ENCODE data around the gene LEFTY1.

DNA sequence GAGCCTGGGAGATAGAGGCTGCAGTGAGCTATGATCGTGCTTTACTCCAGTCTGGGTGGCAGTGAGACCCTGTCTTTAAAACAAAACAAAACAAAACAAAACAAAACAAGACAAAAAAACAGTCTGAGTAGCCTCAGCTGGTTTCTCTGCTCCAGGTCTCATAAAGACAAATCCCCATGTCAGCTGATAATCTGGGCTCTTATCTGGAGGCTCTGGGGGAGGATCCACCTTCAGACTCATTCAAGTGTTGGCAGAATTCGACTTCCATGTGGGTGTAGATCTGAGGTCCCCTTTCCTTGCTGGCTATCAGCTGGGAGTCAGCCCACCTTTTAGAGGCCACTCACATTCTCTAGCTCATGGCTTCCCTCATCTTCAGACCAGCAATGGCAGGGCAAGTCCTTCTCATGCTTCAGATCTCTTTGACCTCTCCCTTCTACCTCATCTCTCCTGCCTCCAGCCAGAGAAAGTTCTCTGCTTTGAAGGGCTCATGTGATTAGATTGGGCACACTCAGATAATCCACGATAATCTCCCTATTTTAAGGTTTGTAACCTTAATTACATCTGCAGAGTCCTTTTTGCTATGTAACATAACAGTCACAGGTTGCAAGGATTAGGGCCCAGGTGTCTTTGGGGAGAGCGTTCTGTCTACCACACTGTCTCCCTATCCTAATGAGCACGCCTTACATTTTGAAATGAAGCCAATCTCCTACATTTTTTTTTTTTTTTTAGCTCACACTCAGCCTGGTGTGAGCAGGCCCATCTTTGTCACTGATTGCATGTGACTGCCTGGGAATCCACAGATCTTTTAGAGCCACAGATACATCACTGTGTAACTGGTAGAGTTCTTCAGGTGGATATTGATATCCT is 42.6 kb upstream of the LEFTY1 start:
- TF ChIP-seq, protein P1, sequence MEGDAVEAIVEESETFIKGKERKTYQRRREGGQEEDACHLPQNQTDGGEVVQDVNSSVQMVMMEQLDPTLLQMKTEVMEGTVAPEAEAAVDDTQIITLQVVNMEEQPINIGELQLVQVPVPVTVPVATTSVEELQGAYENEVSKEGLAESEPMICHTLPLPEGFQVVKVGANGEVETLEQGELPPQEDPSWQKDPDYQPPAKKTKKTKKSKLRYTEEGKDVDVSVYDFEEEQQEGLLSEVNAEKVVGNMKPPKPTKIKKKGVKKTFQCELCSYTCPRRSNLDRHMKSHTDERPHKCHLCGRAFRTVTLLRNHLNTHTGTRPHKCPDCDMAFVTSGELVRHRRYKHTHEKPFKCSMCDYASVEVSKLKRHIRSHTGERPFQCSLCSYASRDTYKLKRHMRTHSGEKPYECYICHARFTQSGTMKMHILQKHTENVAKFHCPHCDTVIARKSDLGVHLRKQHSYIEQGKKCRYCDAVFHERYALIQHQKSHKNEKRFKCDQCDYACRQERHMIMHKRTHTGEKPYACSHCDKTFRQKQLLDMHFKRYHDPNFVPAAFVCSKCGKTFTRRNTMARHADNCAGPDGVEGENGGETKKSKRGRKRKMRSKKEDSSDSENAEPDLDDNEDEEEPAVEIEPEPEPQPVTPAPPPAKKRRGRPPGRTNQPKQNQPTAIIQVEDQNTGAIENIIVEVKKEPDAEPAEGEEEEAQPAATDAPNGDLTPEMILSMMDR (IDR thresholded peaks at IDR 0.05; ENCODE audit: insufficient read depth, low read length), result no peak
- TF ChIP-seq POLR2AphosphoS5 (IDR thresholded peaks at IDR 0.05; ENCODE audit: low read depth) (no peak), GABPA (IDR thresholded peaks at IDR 0.05; ENCODE audit: low read depth) (no peak)
